ENCODE data around the gene PANX2. TPM values are rescaled to one million over a fixed set of nuclear protein-coding genes. Genes with fewer than 3 reads are reported as not detected.

Gene PANX2
- total and polyA plus RNA-seq, 4 donors: 0.39 to 14.8 (median 1.5) TPM

- H3K9me3 ChIP-seq (ENCODE audit: control insufficient read depth in 4 of 4, low read length in 3 of 4): no peaks in the 10 kb centered on the region
- TF ChIP-seq REST (IDR thresholded peaks at IDR 0.05): no peak
- no peak for TF ChIP-seq YY1 (IDR thresholded peaks at IDR 0.05)
- TF ChIP-seq CTCF (IDR thresholded peaks at IDR 0.05; ENCODE audit: low read depth, low read length, missing input control): no peak
- TF ChIP-seq MAX (IDR thresholded peaks at IDR 0.05): no peak
- no peak for TF ChIP-seq FOXA1 (IDR thresholded peaks at IDR 0.05)
- TF ChIP-seq EGR1 (IDR thresholded peaks at IDR 0.05; ENCODE audit: low read depth in 2 of 2): no peak
- no peak for TF ChIP-seq FOXA2 (IDR thresholded peaks at IDR 0.05)
- no peak for TF ChIP-seq ATF3 (IDR thresholded peaks at IDR 0.05)
- TF ChIP-seq HNF4A (conservative IDR thresholded peaks at IDR 0.05): no peak
- no peak for TF ChIP-seq TAF1 (conservative IDR thresholded peaks at IDR 0.05)
- TF ChIP-seq GABPA (IDR thresholded peaks at IDR 0.05 in 1 of 2, conservative IDR thresholded peaks at IDR 0.05 in 1 of 2): no peak
- TF ChIP-seq SP1 (IDR thresholded peaks at IDR 0.05): no peak
- TF ChIP-seq RXRA (IDR thresholded peaks at IDR 0.05): no peak
- WGBS: 93% methylated on average over 6 of the region's 6 CpGs
- H3K27me3 ChIP-seq (ENCODE audit: control insufficient read depth in 4 of 4, insufficient read depth in 4 of 4, low read length in 3 of 4): no peaks in the 10 kb centered on the region
- H3K9ac ChIP-seq (ENCODE audit: low read depth in 1 of 2, low read length in 2 of 2): no peak overlapping the region
- H3K4me1 ChIP-seq (ENCODE audit: control insufficient read depth in 4 of 4, insufficient read depth in 4 of 4, low read length in 3 of 4): peaks cover 0 to 19% (median 10%) of the 10 kb centered on the region in 4 donors
- H3K4me3 ChIP-seq (ENCODE audit: low read depth in 1 of 3, low read length in 3 of 3): no peak overlapping the region
- H3K27ac ChIP-seq (ENCODE audit: low read depth in 1 of 2, low read length in 2 of 2): no peak overlapping the region
- DNase-seq (ENCODE audit: low spot score): no peak
- peaks cover 0 to 7% (median 0%) of the 10 kb centered on the region in 4 donors for H3K36me3 ChIP-seq (ENCODE audit: control insufficient read depth in 4 of 4, insufficient read depth in 3 of 4, low read depth in 1 of 4, low read length in 3 of 4)
These were observed 4.6 kb downstream of the PANX2 start for GRCh38 chr22:50175191-50175461.

GRCh38 chr22:50175921-50176849 lies 5.7 kb downstream of the PANX2 start:
- H3K4me1 ChIP-seq (ENCODE audit: control insufficient read depth in 4 of 4, insufficient read depth in 4 of 4, low read length in 3 of 4): peaks cover 0 to 13% (median 9%) of the 10 kb centered on the region in 4 donors
- TF ChIP-seq TAF1 (conservative IDR thresholded peaks at IDR 0.05) (no peak), HNF4A (conservative IDR thresholded peaks at IDR 0.05) (no peak), MAX (IDR thresholded peaks at IDR 0.05) (no peak), HNF4G (IDR thresholded peaks at IDR 0.05) (no peak), RAD21 (IDR thresholded peaks at IDR 0.05) (no peak), ATF3 (IDR thresholded peaks at IDR 0.05) (no peak), GABPA (IDR thresholded peaks at IDR 0.05 in 1 of 2, conservative IDR thresholded peaks at IDR 0.05 in 1 of 2) (no peak), FOXA1 (IDR thresholded peaks at IDR 0.05) (no peak), EGR1 (IDR thresholded peaks at IDR 0.05; ENCODE audit: low read depth in 2 of 2) (no peak), ZBTB33 (IDR thresholded peaks at IDR 0.05) (no peak), SP1 (IDR thresholded peaks at IDR 0.05) (no peak), JUND (IDR thresholded peaks at IDR 0.05) (no peak), YY1 (IDR thresholded peaks at IDR 0.05) (no peak), CTCF (IDR thresholded peaks at IDR 0.05; ENCODE audit: low read depth, low read length, missing input control) (no peak), RXRA (IDR thresholded peaks at IDR 0.05) (no peak)
- peaks cover 0 to 7% (median 0%) of the 10 kb centered on the region in 4 donors for H3K36me3 ChIP-seq (ENCODE audit: control insufficient read depth in 4 of 4, insufficient read depth in 3 of 4, low read depth in 1 of 4, low read length in 3 of 4)
- DNase-seq (ENCODE audit: low spot score): no peak
- H3K9ac ChIP-seq (ENCODE audit: low read depth in 1 of 2, low read length in 2 of 2): no peak overlapping the region
- H3K4me3 ChIP-seq (ENCODE audit: low read depth in 1 of 3, low read length in 3 of 3): no peak overlapping the region
- no peaks in the 10 kb centered on the region for H3K27me3 ChIP-seq (ENCODE audit: control insufficient read depth in 4 of 4, insufficient read depth in 4 of 4, low read length in 3 of 4)
- WGBS: 88% methylated on average over 27 of the region's 27 CpGs
- no peaks in the 10 kb centered on the region for H3K9me3 ChIP-seq (ENCODE audit: control insufficient read depth in 4 of 4, low read length in 3 of 4)
- no peak overlapping the region for H3K27ac ChIP-seq (ENCODE audit: low read depth in 1 of 2, low read length in 2 of 2)
